SKM-1 treated with dmso at 0.1 percent for 144 hours (cell line): ENCODE data around the gene SLC2A4RG.
A peak's percentile ranks its signal among the peaks of the same experiment; 100 is the strongest.

Source experiments
- DNase-seq: peaks from one replicate; lab custom pipeline; 2025; ENCODE audit not compliant: unreplicated experiment; lab: John Stamatoyannopoulos, UW

The SLC2A4RG gene

DNA sequence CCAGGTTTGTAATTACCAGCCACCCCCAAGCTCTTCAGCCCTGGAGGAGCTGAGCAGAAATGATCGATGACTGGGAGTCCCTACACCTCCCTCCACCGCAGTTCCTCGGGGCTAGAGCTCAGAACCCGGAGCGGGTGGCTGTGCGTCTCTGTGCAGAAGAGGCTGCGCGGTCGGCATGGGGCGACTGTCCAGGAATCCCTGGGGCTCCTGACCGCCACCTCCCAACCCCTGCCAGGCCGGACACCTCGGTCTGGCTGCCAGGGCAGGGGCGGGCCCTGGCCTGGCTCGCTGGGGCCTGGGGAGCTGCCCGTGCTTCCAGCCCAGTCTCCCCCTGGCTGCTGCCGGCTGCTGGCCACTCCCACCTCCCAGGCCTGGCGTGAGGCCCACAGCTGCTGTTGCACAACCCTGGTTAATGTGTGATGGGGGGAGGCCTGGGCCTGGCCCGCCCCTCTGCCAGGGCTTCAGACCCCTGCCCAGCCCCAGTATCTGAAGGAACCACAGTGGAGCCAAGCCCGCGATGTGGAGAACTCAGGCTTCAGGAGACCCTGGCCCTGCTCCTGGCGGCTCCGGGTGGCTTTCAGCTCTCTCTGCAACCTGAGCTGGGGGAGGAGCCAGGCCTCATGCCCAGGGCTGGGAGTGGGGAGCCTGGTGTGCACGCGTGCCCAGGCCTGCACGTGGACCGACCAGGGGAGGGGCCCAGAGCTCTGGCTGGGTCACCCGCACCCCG is 1.2 kb downstream of the SLC2A4RG start:
- DNase-seq: peak; percentile 67

DNA sequence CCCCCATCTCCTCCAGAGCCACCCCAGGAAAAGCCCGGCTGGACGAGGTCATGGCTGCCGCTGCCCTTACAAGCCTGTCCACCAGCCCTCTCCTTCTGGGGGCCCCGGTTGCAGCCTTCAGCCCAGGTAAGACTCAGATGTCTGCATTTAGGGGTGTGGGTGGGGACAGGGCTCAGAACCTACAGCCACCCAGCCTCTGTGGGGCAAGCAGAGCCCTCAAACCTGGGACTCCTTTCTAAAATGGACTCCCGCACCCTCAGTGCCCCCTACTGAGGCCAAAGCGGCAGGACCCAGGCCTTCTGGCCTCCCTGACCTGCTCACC is 1.7 kb downstream of the SLC2A4RG start:
- DNase-seq: no peak

GRCh38 chr20:63741676-63742380 is 2.3 kb downstream of the SLC2A4RG start:
- no peak for DNase-seq

DNA sequence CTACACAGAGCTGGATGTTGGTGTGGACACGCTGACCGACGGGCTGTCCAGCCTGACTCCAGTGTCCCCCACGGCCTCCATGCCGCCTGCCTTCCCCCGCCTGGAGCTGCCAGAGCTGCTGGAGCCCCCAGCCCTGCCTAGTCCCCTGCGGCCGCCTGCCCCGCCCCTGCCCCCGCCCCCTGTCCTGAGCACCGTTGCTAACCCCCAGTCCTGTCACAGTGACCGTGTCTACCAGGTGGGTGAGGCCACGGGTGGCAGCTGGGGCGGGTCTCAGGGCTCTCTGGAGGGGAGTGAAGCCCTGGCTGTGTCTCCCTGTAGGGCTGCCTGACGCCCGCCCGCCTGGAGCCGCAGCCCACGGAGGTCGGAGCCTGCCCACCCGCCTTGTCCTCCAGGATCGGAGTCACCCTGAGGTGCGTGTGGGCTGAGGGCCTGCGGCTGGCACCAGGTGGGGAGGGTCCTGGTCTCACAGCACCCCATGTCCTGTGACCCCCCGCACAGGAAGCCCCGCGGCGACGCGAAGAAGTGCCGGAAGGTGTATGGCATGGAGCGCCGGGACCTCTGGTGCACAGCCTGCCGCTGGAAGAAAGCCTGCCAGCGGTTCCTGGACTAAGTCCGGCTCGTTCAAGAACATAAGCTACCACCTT is 2.9 kb downstream of the SLC2A4RG start:
- no peak for DNase-seq

DNA sequence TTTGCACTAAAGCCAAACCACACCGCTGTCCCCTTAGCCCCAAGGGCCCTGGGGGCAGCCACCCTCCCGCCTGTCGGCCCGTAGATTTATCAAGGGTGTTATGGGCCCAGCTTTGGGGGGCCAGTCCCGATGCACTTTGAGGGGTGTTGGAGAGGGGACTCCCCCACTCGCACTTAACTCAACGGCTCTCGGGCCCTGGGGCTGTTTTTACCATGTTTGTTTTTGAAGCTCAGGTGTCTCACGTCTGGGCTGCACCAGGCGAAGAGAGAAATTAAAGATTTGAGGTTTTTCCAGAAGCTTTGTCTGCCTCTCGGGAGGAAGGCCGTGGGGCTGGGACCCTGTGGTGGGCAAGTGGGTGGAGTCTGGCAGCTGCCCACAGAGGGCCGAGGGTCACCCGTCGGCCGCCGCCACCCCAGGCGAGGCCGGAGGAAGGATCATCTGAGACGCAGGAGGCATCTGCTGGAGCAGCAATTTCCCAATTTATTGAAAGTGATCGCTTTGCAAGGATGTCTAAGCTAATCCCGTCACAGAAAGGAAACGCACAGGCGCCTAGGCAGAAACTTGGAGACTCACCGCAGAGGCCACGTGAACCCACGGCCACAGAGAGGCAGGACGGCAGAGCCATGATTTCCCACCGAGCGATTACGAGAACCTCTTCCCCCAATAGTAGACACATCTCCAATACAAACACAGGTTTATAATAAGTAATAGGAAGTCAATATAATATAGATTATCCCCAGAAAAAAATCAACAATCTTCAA is 3.8 kb downstream of the SLC2A4RG start:
- DNase-seq: no peak

DNA sequence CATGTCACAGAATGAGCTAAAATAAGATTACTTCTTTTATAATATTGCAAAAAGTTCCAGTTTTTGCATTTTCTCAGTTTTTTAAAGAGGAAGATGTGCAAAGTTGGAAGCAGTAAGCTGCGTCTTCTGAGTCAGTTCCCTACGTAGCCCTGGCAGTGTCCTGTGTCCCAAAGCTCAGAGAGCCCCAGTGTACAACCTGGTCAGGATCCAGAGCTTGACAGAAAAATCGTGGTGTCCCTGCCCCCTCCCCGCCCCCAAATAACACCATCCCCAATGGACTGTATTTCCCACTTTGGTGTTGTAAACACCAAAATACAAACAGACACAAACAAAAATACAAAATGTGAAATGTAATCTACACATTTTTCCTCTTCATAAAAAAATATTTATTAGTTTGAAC is 4.6 kb downstream of the SLC2A4RG start:
- DNase-seq: no peak

DNA sequence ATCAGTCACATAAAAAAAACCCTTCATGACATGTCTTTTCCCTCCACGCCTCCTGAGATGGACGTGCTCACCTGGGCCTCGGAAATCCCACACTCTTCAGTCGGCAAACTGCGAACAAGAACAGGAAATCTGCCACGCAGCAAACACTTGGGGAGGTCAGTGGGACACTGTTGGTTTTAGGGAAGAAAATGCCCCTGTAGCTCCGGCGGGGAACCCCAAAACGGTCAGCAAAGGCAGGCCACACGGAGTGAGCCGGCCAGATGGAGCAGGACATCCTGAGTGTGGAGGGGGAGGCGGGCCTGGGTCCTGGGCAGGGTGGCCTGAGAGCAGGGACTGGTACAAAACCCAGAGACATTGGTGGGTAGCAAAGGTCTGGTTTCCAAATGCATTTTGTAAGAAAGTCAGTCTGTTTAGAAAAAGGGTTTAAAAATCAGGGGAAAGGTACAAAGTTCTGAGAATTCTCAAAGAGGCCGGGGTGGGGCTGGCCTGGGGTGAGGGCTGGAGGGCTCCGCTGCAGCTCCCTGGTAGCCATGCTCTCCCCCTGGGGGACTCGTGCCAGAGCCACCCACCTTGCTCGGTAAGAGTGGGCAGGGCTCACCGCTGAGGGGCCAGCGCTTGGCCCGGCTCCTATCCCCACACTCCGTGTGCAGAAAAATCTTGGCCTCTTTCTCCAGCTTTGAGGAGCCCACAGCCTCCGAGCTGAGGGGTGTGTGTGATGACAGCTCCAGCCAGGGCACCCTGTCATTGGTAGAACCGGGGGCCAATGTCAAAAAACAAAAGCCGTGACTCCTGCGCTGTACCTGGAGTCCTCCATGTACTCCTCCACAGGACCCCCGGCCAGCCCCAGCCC is 5.2 kb downstream of the SLC2A4RG start:
- no peak for DNase-seq

GRCh38 chr20:63745424-63745805 is 5.8 kb downstream of the SLC2A4RG start:
- no peak for DNase-seq

DNA sequence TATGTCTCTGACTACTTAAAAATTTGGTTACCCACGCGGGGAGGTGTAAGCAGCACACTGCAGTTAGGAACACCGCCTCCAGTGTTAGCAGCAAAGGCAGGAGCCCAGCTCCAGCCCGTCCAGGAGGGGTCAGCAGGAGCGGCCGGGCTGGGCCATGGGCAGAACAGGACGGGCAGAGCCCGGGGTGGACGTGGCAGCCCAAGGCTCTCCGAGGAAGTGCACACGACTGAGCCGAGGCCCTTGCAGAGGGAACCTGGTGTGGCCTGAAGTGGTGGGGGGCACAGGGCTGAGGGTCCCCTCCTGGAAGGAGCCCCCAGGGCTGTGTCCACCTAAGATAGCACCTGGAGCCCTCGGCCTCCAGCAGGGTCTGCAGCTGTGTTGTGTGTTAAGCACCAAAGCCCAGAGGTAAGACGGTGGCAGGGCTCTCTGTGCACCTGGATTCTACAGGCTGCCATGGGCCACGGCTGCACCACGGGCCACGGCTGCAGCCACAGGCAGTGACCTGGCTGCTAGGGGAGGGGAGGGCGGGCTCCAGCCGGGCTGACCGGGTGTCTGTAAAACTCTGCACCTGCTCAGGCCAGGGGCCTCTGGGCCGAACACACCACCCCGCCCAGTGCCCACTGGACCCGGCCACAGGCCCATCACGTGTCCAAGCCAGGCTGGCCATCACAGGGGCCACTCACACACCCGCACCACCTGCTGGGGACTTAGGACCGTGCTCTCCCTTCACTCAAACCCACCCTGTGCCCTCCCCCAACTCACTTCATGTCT is 6.6 kb downstream of the SLC2A4RG start:
- DNase-seq: no peak

DNA sequence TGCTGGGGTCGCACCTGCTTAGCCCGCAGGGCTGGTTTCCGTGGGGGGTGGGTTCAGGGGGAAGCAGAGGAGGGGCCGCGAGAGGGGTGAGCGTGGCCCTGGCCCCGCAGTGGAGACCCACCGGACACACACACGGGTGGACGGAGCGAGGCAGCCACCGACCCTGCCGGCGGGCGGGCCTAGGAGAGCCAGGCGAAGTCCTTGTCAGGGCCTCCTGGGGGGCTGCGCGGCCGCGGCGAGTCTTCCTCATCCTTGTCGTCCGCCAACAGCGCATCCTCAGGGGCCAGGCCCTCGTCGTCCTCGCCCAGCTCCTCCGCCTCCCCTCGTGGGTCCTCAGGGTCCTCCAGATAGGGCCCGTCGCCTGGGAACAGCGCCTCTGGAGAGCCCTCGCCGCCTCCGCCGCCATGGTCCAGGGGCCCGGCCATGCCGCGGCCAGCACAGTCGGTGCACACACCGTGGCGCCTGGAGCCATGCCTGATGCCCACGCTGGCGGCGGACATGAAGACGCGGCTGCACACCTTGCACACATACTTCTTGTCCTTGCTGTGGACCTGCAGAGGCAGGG is 7.3 kb downstream of the SLC2A4RG start:
- no peak for DNase-seq

DNA sequence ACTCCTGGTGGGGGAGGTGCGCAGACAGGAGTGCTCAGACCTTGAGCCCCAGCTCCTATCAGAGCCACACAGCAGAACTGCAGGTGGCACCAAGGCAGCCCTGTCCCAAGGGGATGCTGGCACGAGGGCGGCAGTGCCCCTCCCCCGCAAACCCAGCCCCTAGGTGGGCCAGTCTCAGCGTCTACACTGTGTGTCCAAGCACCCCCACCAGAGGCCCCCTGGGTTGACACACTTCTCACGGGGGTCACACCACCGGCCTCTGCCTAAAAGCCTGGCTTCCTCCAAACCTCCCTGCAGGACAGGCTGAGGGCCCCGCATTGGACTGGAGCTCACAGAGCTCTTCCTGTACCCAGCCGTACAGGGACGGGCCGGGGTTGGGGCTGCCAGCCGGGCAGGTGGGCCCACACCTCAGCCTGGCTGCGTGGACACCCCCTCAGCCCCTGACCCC is 8.1 kb downstream of the SLC2A4RG start:
- no peak for DNase-seq

DNA sequence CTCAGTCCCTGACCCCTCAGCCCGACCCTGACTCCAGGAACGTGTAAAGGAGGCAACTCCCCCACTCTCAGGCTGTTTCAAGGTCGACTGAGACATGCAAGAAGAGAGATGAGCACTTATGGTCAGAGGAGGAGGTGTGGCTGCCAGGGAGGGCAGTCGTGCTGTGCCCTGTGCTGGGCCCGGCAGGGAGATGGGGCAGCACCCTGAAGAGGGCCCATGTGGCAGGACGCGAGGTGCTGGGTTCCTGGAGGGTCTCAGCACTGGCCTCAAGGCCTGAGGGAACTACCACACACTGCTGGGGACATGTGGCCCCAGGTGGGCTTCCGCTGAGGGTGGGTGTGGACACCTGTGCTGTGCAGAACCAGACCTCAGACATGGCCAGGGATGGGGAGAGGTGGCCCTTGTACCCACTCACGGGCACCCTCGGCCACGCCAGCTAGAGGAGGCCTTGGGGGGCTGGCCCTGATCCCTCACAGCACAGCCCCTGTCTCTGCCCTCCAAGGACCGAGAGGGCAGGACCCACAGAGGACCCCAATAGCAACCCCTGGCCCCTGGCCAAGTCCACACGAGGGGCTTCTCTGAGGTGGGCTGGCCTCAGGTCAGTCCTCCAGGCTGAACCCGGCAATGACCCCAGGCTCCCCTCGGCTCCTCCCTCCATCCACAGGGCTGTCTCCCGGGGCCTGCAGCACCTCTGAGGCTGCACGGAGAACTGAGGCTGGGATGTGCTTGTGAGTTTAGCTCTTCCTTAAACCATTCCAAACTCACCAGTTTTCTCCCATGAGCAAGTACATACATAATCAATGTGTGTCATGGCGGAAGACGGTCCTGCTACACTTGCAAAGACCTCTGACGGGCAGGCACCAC is 8.7 kb downstream of the SLC2A4RG start:
- no peak for DNase-seq

- DNase-seq: no peak
These were observed 9.3 kb downstream of the SLC2A4RG start for GRCh38 chr20:63748934-63749270.

GRCh38 chr20:63749597-63750508 is 10.3 kb downstream of the SLC2A4RG start:
- DNase-seq: no peak

DNA sequence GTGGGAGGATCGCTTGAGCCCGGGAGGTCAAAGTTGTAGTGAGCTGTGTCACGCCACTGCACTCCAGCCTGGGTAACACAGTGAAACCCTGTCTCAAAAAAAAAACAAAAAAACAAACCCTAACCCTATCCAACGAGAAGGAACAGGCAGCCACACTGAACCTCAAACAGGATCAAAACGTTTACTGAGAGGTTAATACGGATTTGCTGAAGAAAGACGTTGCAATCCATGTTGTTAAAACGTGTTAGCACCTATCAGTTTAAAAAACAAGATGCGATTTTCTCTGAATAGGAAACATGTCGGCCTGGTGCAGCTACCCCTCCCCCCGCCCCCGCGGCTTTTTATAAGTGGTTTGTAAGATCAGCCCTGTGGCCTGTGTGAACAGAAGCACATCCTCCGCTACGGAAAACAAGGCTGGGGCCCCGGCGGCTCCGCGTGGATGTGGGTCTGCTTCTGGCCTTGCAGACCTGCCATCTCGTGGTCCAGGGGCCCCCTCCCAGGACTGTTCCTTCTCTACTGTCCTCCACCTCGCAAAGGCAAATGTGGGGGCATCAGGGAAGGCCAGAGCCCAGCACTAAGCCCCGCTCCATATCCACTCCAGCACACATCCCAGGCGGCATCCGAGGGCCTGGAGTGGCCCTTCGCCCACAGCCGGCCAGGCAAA is 11.4 kb downstream of the SLC2A4RG start:
- no peak for DNase-seq

- no peak for DNase-seq
These were observed 12.1 kb downstream of the SLC2A4RG start for GRCh38 chr20:63751471-63752271.
